Psoas muscle (tissue), 8 donors: ENCODE data around the gene DMAC2L. TPM values are rescaled to one million over a fixed set of nuclear protein-coding genes. Genes with fewer than 3 reads are reported as not detected.

Experiments
- ATAC-seq, 4 donors: fragments of 200-7000 bp; cut with Tn5 transposase; one replicate each; pipeline ENCODE4 v1.9.1; 2020; ENCODE audit warnings: moderate library complexity in 3 of 4, mild to moderate bottlenecking in 2 of 4
- DNase-seq, 2 donors: peaks; one replicate each; pipeline ENCODE4 v3.0.0-alpha.2; 2020
- H3K27ac ChIP-seq: fragments of 200-600 bp; one replicate; pipeline ENCODE4 v1.8.0; 2022
- H3K27me3 ChIP-seq, 3 donors: fragments of 200-600 bp in 1 of 3; one replicate each; pipeline versions ENCODE4 v1.6.1 to v1.8.0; 2013 to 2022; ENCODE audit warnings: low read length in 2 of 3, mild to moderate bottlenecking in 2 of 3, moderate library complexity in 1 of 3; ENCODE audit not compliant: insufficient read depth in 3 of 3
- H3K36me3 ChIP-seq, 2 donors: fragments of 200-600 bp in 1 of 2; one replicate each; pipeline versions ENCODE4 v1.6.1 to v1.8.0; 2013 to 2022; ENCODE audit warnings: low read depth in 1 of 2, mild to moderate bottlenecking in 1 of 2, moderate library complexity in 1 of 2; ENCODE audit not compliant: insufficient read depth in 1 of 2
- H3K4me1 ChIP-seq: fragments of 200-600 bp; one replicate; pipeline ENCODE4 v1.8.0; 2022
- H3K4me3 ChIP-seq: fragments of 200-600 bp; one replicate; pipeline ENCODE4 v1.8.0; 2022; ENCODE audit warnings: mild to moderate bottlenecking
- H3K9me3 ChIP-seq: fragments of 200-600 bp; one replicate; pipeline ENCODE4 v1.8.0; 2022
- CTCF ChIP-seq: fragments of 200-600 bp; IDR thresholded peaks from one replicate; pipeline ENCODE4 v1.8.0; 2022; ENCODE audit warnings: antibody characterized with exemption
- WGBS, 3 donors: extraction: QIAGEN DNeasy Blood & Tissue Kit; methylation state at CpG; one replicate each; pipeline versions ENCODE4 v1.1.6 to v1.1.7; 2013; 5-methylcytosine and 5-hydroxymethylcytosine counted together
- intact Hi-C, 2 donors: fragments of 100-400 bp; cut with DNase I; formaldehyde crosslinking; loops; one replicate each; pipeline versions ENCODE4 v1.11.0 to v1.14.2; 2022
- polyA plus RNA-seq, 3 donors: library from polyadenylated mRNA; stranded (reverse); fragments of 200-250 nt; gene quantifications; one replicate each; pipeline ENCODE4 v1.2.3, GENCODE V29; 2013
- total RNA-seq, 4 donors: library from RNA; stranded (reverse); fragmentation: NEBNext Ultra II Directional in 2 of 4; extraction: Animal tissue kit (Norgen Biotek cat#: 25700) in 2 of 4; gene quantifications; one replicate each; pipeline versions ENCODE4 v1.2.1 to v1.2.4, GENCODE V29; 2021 to 2023
- donor health status: healthy with polysubstance abuse.
- donor health status: DM: no; HTN: no; CAD: no; lungs with moderate emphysema.
- donor health status: Bipolar disorder and iron deficiency.
- donor health status: healthy.
- donor health status: DM: yes; HTN: yes; CAD: no.
- donor health status: DM: no; HTN: no; CAD: no.
- donor health status: DM: no; HTN: no; CAD: no.
- donor health status: DM: yes; HTN: yes; CAD: no.

Gene DMAC2L
- total and polyA plus RNA-seq, 7 donors, result 21.7 to 43.5 (median 32.7) TPM

GRCh38 chr14:50366589-50366988, 54.5 kb downstream of the DMAC2L start:
- 84 to 89% (median 87%) methylated on average over 4 of the region's 4 CpGs for WGBS, 3 donors
- DNase-seq (no peak), ATAC-seq (no peak)
- Histone ChIP-seq H3K27me3 (no peaks in the 10 kb centered on the region), H3K4me3 (no peak overlapping the region), H3K27ac (no peak overlapping the region), H3K9me3 (no peaks in the 10 kb centered on the region), H3K4me1 (no peaks in the 10 kb centered on the region), H3K36me3 (no peaks in the 10 kb centered on the region)
- intact Hi-C loops, result no loop called here
- no peak for TF ChIP-seq CTCF

GRCh38 chr14:50371546-50371945, 59.4 kb downstream of the DMAC2L start:
- no peak for TF ChIP-seq CTCF
- Histone ChIP-seq H3K27me3 (no peaks in the 10 kb centered on the region), H3K4me3 (no peak overlapping the region), H3K36me3 (no peaks in the 10 kb centered on the region), H3K9me3 (no peaks in the 10 kb centered on the region), H3K27ac (no peak overlapping the region), H3K4me1 (no peaks in the 10 kb centered on the region)
- WGBS, 3 donors, result 71 to 74% (median 72%) methylated on average over 4 of the region's 4 CpGs
- no peak for DNase-seq
- no peak for ATAC-seq
- intact Hi-C loops, result no loop called here

- H3K9me3 ChIP-seq, result no peaks in the 10 kb centered on the region
- no peak for TF ChIP-seq CTCF
- H3K27me3 ChIP-seq, result no peaks in the 10 kb centered on the region
- intact Hi-C loops, result no loop called here
- H3K27ac ChIP-seq, result no peak overlapping the region
- 76 to 93% (median 88%) methylated on average over 3 of the region's 3 CpGs for WGBS, 3 donors
- no peaks in the 10 kb centered on the region for H3K36me3 ChIP-seq
- ATAC-seq (no peak), DNase-seq (no peak)
- no peaks in the 10 kb centered on the region for H3K4me1 ChIP-seq
- no peak overlapping the region for H3K4me3 ChIP-seq
Measured at GRCh38 chr14:50373959-50374358, 61.8 kb downstream of the DMAC2L start.

GRCh38 chr14:50375760-50376159, 63.6 kb downstream of the DMAC2L start:
- ATAC-seq (no peak), DNase-seq (no peak)
- no peaks in the 10 kb centered on the region for H3K27me3 ChIP-seq
- TF ChIP-seq CTCF, result no peak
- no peak overlapping the region for H3K27ac ChIP-seq
- no peaks in the 10 kb centered on the region for H3K36me3 ChIP-seq
- no peaks in the 10 kb centered on the region for H3K4me1 ChIP-seq
- no peaks in the 10 kb centered on the region for H3K9me3 ChIP-seq
- no peak overlapping the region for H3K4me3 ChIP-seq
- intact Hi-C loops, result no loop called here
- WGBS, 3 donors, result 88 to 98% (median 97%) methylated on average over 5 of the region's 5 CpGs

Other genes starting within 250 kb of the DMAC2L start
- gene VCPKMT, start 195.8 kb upstream of the DMAC2L start, total RNA-seq, result 1 to 10 TPM; 1.8 to 6.3 (median 3.3) TPM
- gene VCPKMT, start 195.8 kb upstream of the DMAC2L start, polyA plus RNA-seq, result 1 to 10 TPM; 4.6 to 8.2 (median 8.0) TPM
- 10 to 100 TPM; 45.0 to 55.1 (median 52.9) TPM for gene SOS2, start 80.7 kb upstream of the DMAC2L start, total RNA-seq
- 10 to 100 TPM; 19.4 to 38.6 (median 22.1) TPM for gene SOS2, start 80.7 kb upstream of the DMAC2L start, polyA plus RNA-seq
- gene L2HGDH, start 95 bp upstream of the DMAC2L start, total RNA-seq, result 10 to 100 TPM in 3 of 4 donors, 1 to 10 TPM in 1; 9.3 to 10.9 (median 10.2) TPM
- gene L2HGDH, start 95 bp upstream of the DMAC2L start, polyA plus RNA-seq, result 10 to 100 TPM in 1 of 3 donors, 1 to 10 TPM in 2; 3.5 to 10.4 (median 4.9) TPM
- gene CDKL1, start 84.6 kb downstream of the DMAC2L start, total RNA-seq, result 1 to 10 TPM; 1.4 to 4.5 (median 2.0) TPM
- 1 to 10 TPM in 2 of 3 donors, under 1 TPM in 1; 0.46 to 2.2 (median 2.0) TPM for gene CDKL1, start 84.6 kb downstream of the DMAC2L start, polyA plus RNA-seq
- gene MAP4K5, start 220.2 kb downstream of the DMAC2L start, total RNA-seq, result 10 to 100 TPM; 12.9 to 17.1 (median 15.6) TPM
- gene MAP4K5, start 220.2 kb downstream of the DMAC2L start, polyA plus RNA-seq, result 10 to 100 TPM in 2 of 3 donors, 1 to 10 TPM in 1; 4.8 to 14.6 (median 12.0) TPM
- 1 to 10 TPM in 1 of 4 donors, under 1 TPM in 3; 0.48 to 1.4 (median 0.73) TPM for gene ATL1, start 247.8 kb downstream of the DMAC2L start, total RNA-seq
- gene ATL1, start 247.8 kb downstream of the DMAC2L start, polyA plus RNA-seq, result under 1 TPM; 0.43 to 0.94 (median 0.44) TPM